Measurements from ENCODE around the gene RSPH6A.

Gene RSPH6A

GRCh38 chr19:45825263-45825605 is 10.1 kb upstream of the RSPH6A start:
- no peak for DNase-seq (ENCODE audit: low read depth, low spot score)

- no peak for DNase-seq (ENCODE audit: low read depth, low spot score)
Measured at GRCh38 chr19:45824531-45825262, 9.6 kb upstream of the RSPH6A start.

- DNase-seq (ENCODE audit: low read depth, low spot score): no peak
Measured at GRCh38 chr19:45824041-45824471, 8.9 kb upstream of the RSPH6A start.

- DNase-seq (ENCODE audit: low read depth, low spot score): no peak
Measured at GRCh38 chr19:45823182-45823581, 8.1 kb upstream of the RSPH6A start.

GRCh38 chr19:45822716-45823115 is 7.6 kb upstream of the RSPH6A start:
- no peak for DNase-seq (ENCODE audit: low read depth, low spot score)

GRCh38 chr19:45821570-45821969 is 6.5 kb upstream of the RSPH6A start:
- DNase-seq (ENCODE audit: low read depth, low spot score): no peak

- no peak for DNase-seq (ENCODE audit: low read depth, low spot score)
Measured at GRCh38 chr19:45821103-45821521, 6.0 kb upstream of the RSPH6A start.

GRCh38 chr19:45820413-45821102 is 5.5 kb upstream of the RSPH6A start:
- DNase-seq (ENCODE audit: low read depth, low spot score): no peak

- DNase-seq (ENCODE audit: low read depth, low spot score): no peak
Measured at GRCh38 chr19:45819769-45820168, 4.7 kb upstream of the RSPH6A start.

GRCh38 chr19:45817725-45818301 is 2.7 kb upstream of the RSPH6A start:
- DNase-seq (ENCODE audit: low read depth, low spot score): no peak

GRCh38 chr19:45817010-45817724 is 2.1 kb upstream of the RSPH6A start:
- DNase-seq (ENCODE audit: low read depth, low spot score): peak; percentile 86

- DNase-seq (ENCODE audit: low read depth, low spot score): no peak
Measured at GRCh38 chr19:45816236-45817009, 1.3 kb upstream of the RSPH6A start.

GRCh38 chr19:45815481-45816216 is 541 bp upstream of the RSPH6A start:
- DNase-seq (ENCODE audit: low read depth, low spot score): no peak

GRCh38 chr19:45814166-45814780 is 835 bp downstream of the RSPH6A start:
- DNase-seq (ENCODE audit: low read depth, low spot score): no peak

GRCh38 chr19:45812297-45812696 is 2.8 kb downstream of the RSPH6A start:
- DNase-seq (ENCODE audit: low read depth, low spot score): no peak

GRCh38 chr19:45809643-45810159 is 5.4 kb downstream of the RSPH6A start:
- peak; percentile 44 for DNase-seq (ENCODE audit: low read depth, low spot score)

GRCh38 chr19:45805719-45806118 is 9.4 kb downstream of the RSPH6A start:
- DNase-seq (ENCODE audit: low read depth, low spot score): no peak

- no peak for DNase-seq (ENCODE audit: low read depth, low spot score)
Measured at GRCh38 chr19:45804959-45805230, 10.2 kb downstream of the RSPH6A start.

GRCh38 chr19:45804140-45804958 is 10.8 kb downstream of the RSPH6A start:
- no peak for DNase-seq (ENCODE audit: low read depth, low spot score)
